Measurements from ENCODE around the gene WWC2. TPM values are rescaled to one million over a fixed set of nuclear protein-coding genes. Genes with fewer than 3 reads are reported as not detected.

WWC2 gene
- total and polyA plus RNA-seq, 4 experiments from 2014 or later: 2.3 to 7.6 (median 5.2) TPM

- Mint-ChIP-seq H3K4me3 (no peak overlapping the region), H3K9me3 (no peaks in the 10 kb centered on the region), H3K27ac (no peak overlapping the region), H3K36me3 (no peaks in the 10 kb centered on the region), H3K27me3 (peaks cover 0 to 1% of the 10 kb centered on the region in 2 donors), H3K4me1 (peaks cover 0 to 2% (median 0%) of the 10 kb centered on the region in 4 donors)
- no peaks in the 10 kb centered on the region for H3K4me1 ChIP-seq (ENCODE audit: insufficient read depth, low read length)
- CTCF ChIA-PET (ENCODE audit: partially characterized antibody): no interaction called here
- H3K4me3 ChIP-seq (ENCODE audit: low read length in 2 of 2): no peak overlapping the region
- no peak for DNase-seq
- POLR2A ChIA-PET (ENCODE audit: partially characterized antibody): no interaction called here
- H3K36me3 ChIP-seq (ENCODE audit: insufficient read depth, low read length): no peaks in the 10 kb centered on the region
- no peaks in the 10 kb centered on the region for H3K9me3 ChIP-seq (ENCODE audit: control insufficient read depth in 1 of 2, low read length in 2 of 2)
- intact Hi-C loops (cut with micrococcal nuclease): no loop called here
- H3K27me3 ChIP-seq (ENCODE audit: insufficient read depth, low read length): no peaks in the 10 kb centered on the region
- no peak overlapping the region for H3K27ac ChIP-seq (ENCODE audit: low read depth, low read length)
Measured at GRCh38 chr4:183158062-183158461, 59.0 kb downstream of the WWC2 start.

GRCh38 chr4:183161630-183162029 is 62.6 kb downstream of the WWC2 start:
- POLR2A ChIA-PET (ENCODE audit: partially characterized antibody): no interaction called here
- Histone ChIP-seq H3K9me3 (ENCODE audit: control insufficient read depth in 1 of 2, low read length in 2 of 2) (no peaks in the 10 kb centered on the region), H3K4me1 (ENCODE audit: insufficient read depth, low read length) (no peaks in the 10 kb centered on the region), H3K27me3 (ENCODE audit: insufficient read depth, low read length) (peaks cover 2% of the 10 kb centered on the region), H3K36me3 (ENCODE audit: insufficient read depth, low read length) (no peaks in the 10 kb centered on the region), H3K4me3 (ENCODE audit: low read length in 2 of 2) (no peak overlapping the region), H3K27ac (ENCODE audit: low read depth, low read length) (no peak overlapping the region)
- intact Hi-C loops (cut with micrococcal nuclease): no loop called here
- DNase-seq: no peak
- no peaks in the 10 kb centered on the region for H3K36me3 Mint-ChIP-seq
- no peak overlapping the region for H3K4me3 Mint-ChIP-seq
- H3K9me3 Mint-ChIP-seq: no peaks in the 10 kb centered on the region
- no peak overlapping the region for H3K27ac Mint-ChIP-seq
- H3K27me3 Mint-ChIP-seq: peaks cover 0 to 1% of the 10 kb centered on the region in 2 donors
- peaks cover 0 to 8% (median 7%) of the 10 kb centered on the region in 4 donors for H3K4me1 Mint-ChIP-seq
- CTCF ChIA-PET (ENCODE audit: partially characterized antibody): no interaction called here

- Histone ChIP-seq H3K36me3 (ENCODE audit: insufficient read depth, low read length) (no peaks in the 10 kb centered on the region), H3K4me1 (ENCODE audit: insufficient read depth, low read length) (no peaks in the 10 kb centered on the region), H3K4me3 (ENCODE audit: low read length in 2 of 2) (no peak overlapping the region), H3K27me3 (ENCODE audit: insufficient read depth, low read length) (peaks cover 2% of the 10 kb centered on the region), H3K9me3 (ENCODE audit: control insufficient read depth in 1 of 2, low read length in 2 of 2) (no peaks in the 10 kb centered on the region), H3K27ac (ENCODE audit: low read depth, low read length) (no peak overlapping the region)
- ChIA-PET CTCF (ENCODE audit: partially characterized antibody) (interaction anchor here (0.8 to 1.5 kb wide), 3 partner anchors 15 to 99 kb away, joined by 3 to 5 read pairs (median 4); no protein-coding TSS in a partner anchor), POLR2A (ENCODE audit: partially characterized antibody) (no interaction called here)
- no peaks in the 10 kb centered on the region for H3K36me3 Mint-ChIP-seq
- H3K9me3 Mint-ChIP-seq: no peaks in the 10 kb centered on the region
- H3K27me3 Mint-ChIP-seq: peaks cover 0 to 3% of the 10 kb centered on the region in 2 donors
- no peak overlapping the region for H3K4me3 Mint-ChIP-seq
- peaks cover 1 to 8% (median 6%) of the 10 kb centered on the region in 4 donors for H3K4me1 Mint-ChIP-seq
- H3K27ac Mint-ChIP-seq: peak overlapping the region in 1 of 7 donors; percentile 17
- DNase-seq: no peak
- intact Hi-C loops (cut with micrococcal nuclease): no loop called here
Measured at GRCh38 chr4:183163135-183163534, 64.1 kb downstream of the WWC2 start.

- Mint-ChIP-seq H3K9me3 (no peaks in the 10 kb centered on the region), H3K36me3 (no peaks in the 10 kb centered on the region), H3K4me1 (peaks cover 1 to 8% (median 6%) of the 10 kb centered on the region in 4 donors), H3K4me3 (no peak overlapping the region), H3K27me3 (peaks cover 0 to 3% of the 10 kb centered on the region in 2 donors), H3K27ac (no peak overlapping the region)
- Histone ChIP-seq H3K27ac (ENCODE audit: low read depth, low read length) (no peak overlapping the region), H3K27me3 (ENCODE audit: insufficient read depth, low read length) (peaks cover 2% of the 10 kb centered on the region), H3K36me3 (ENCODE audit: insufficient read depth, low read length) (no peaks in the 10 kb centered on the region), H3K4me1 (ENCODE audit: insufficient read depth, low read length) (no peaks in the 10 kb centered on the region), H3K4me3 (ENCODE audit: low read length in 2 of 2) (no peak overlapping the region), H3K9me3 (ENCODE audit: control insufficient read depth in 1 of 2, low read length in 2 of 2) (no peaks in the 10 kb centered on the region)
- intact Hi-C loops (cut with micrococcal nuclease): no loop called here
- no peak for DNase-seq
- ChIA-PET POLR2A (ENCODE audit: partially characterized antibody) (interaction anchor here (0.7 kb wide), 1 partner anchor 13 kb away, joined by 3 read pairs; no protein-coding TSS in a partner anchor), CTCF (ENCODE audit: partially characterized antibody) (no interaction called here)
Measured at GRCh38 chr4:183164963-183165362, 65.9 kb downstream of the WWC2 start.

- H3K27ac Mint-ChIP-seq: no peak overlapping the region
- no peaks in the 10 kb centered on the region for H3K9me3 Mint-ChIP-seq
- CTCF ChIA-PET (ENCODE audit: partially characterized antibody): no interaction called here
Measured at GRCh38 chr4:183165376-183165775, 66.3 kb downstream of the WWC2 start.

GRCh38 chr4:183170894-183171293 is 71.8 kb downstream of the WWC2 start:
- Histone ChIP-seq H3K27ac (ENCODE audit: low read depth, low read length) (no peak overlapping the region), H3K36me3 (ENCODE audit: insufficient read depth, low read length) (no peaks in the 10 kb centered on the region), H3K27me3 (ENCODE audit: insufficient read depth, low read length) (no peaks in the 10 kb centered on the region), H3K9me3 (ENCODE audit: control insufficient read depth in 1 of 2, low read length in 2 of 2) (no peaks in the 10 kb centered on the region), H3K4me1 (ENCODE audit: insufficient read depth, low read length) (no peaks in the 10 kb centered on the region), H3K4me3 (ENCODE audit: low read length in 2 of 2) (no peak overlapping the region)
- H3K9me3 Mint-ChIP-seq: no peaks in the 10 kb centered on the region
- CTCF ChIA-PET (ENCODE audit: partially characterized antibody): no interaction called here
- intact Hi-C loops (cut with micrococcal nuclease): no loop called here
- H3K27ac Mint-ChIP-seq: no peak overlapping the region
- peaks cover 0 to 5% (median 2%) of the 10 kb centered on the region in 4 donors for H3K4me1 Mint-ChIP-seq
- H3K36me3 Mint-ChIP-seq: no peaks in the 10 kb centered on the region
- POLR2A ChIA-PET (ENCODE audit: partially characterized antibody): no interaction called here
- DNase-seq: no peak
- peaks cover 0 to 3% of the 10 kb centered on the region in 2 donors for H3K27me3 Mint-ChIP-seq
- H3K4me3 Mint-ChIP-seq: no peak overlapping the region

More at GRCh38 chr4:183165376-183165775, 66.3 kb downstream of the WWC2 start:
- no peak for DNase-seq
- Mint-ChIP-seq H3K4me3 (no peak overlapping the region), H3K4me1 (peaks cover 1 to 8% (median 6%) of the 10 kb centered on the region in 4 donors), H3K36me3 (no peaks in the 10 kb centered on the region), H3K27me3 (peaks cover 0 to 3% of the 10 kb centered on the region in 2 donors)
- Histone ChIP-seq H3K36me3 (ENCODE audit: insufficient read depth, low read length) (no peaks in the 10 kb centered on the region), H3K27ac (ENCODE audit: low read depth, low read length) (no peak overlapping the region), H3K4me3 (ENCODE audit: low read length in 2 of 2) (no peak overlapping the region), H3K4me1 (ENCODE audit: insufficient read depth, low read length) (no peaks in the 10 kb centered on the region), H3K27me3 (ENCODE audit: insufficient read depth, low read length) (peaks cover 2% of the 10 kb centered on the region), H3K9me3 (ENCODE audit: control insufficient read depth in 1 of 2, low read length in 2 of 2) (no peaks in the 10 kb centered on the region)
- POLR2A ChIA-PET (ENCODE audit: partially characterized antibody): interaction anchor here (0.6 kb wide), 1 partner anchor 12 kb away, joined by 5 read pairs; no protein-coding TSS in a partner anchor
- intact Hi-C loops (cut with micrococcal nuclease): no loop called here

- no peak overlapping the region for H3K4me3 Mint-ChIP-seq
- intact Hi-C loops (cut with micrococcal nuclease): no loop called here
- no peaks in the 10 kb centered on the region for H3K9me3 Mint-ChIP-seq
- peaks cover 0 to 5% (median 2%) of the 10 kb centered on the region in 4 donors for H3K4me1 Mint-ChIP-seq
- Histone ChIP-seq H3K4me3 (ENCODE audit: low read length in 2 of 2) (no peak overlapping the region), H3K36me3 (ENCODE audit: insufficient read depth, low read length) (no peaks in the 10 kb centered on the region), H3K4me1 (ENCODE audit: insufficient read depth, low read length) (no peaks in the 10 kb centered on the region), H3K9me3 (ENCODE audit: control insufficient read depth in 1 of 2, low read length in 2 of 2) (no peaks in the 10 kb centered on the region), H3K27ac (ENCODE audit: low read depth, low read length) (no peak overlapping the region), H3K27me3 (ENCODE audit: insufficient read depth, low read length) (no peaks in the 10 kb centered on the region)
- ChIA-PET CTCF (ENCODE audit: partially characterized antibody) (no interaction called here), POLR2A (ENCODE audit: partially characterized antibody) (no interaction called here)
- no peak overlapping the region for H3K27ac Mint-ChIP-seq
- H3K27me3 Mint-ChIP-seq: peaks cover 0 to 4% of the 10 kb centered on the region in 2 donors
- DNase-seq: no peak
- H3K36me3 Mint-ChIP-seq: no peaks in the 10 kb centered on the region
Measured at GRCh38 chr4:183171484-183172267, 72.6 kb downstream of the WWC2 start.

Data from CD4-positive, alpha-beta memory T cell (primary cell).